ENCODE results near the gene SEC61A2.

Gene SEC61A2

GRCh38 chr10:12200850-12201249 is 71.4 kb downstream of the SEC61A2 start:
- no peak for DNase-seq

GRCh38 chr10:12201543-12201942 is 72.1 kb downstream of the SEC61A2 start:
- DNase-seq: no peak

GRCh38 chr10:12202226-12202625 is 72.7 kb downstream of the SEC61A2 start:
- DNase-seq: no peak

GRCh38 chr10:12205082-12205481 is 75.6 kb downstream of the SEC61A2 start:
- DNase-seq: no peak

GRCh38 chr10:12207114-12207513 is 77.6 kb downstream of the SEC61A2 start:
- no peak for DNase-seq

- no peak for DNase-seq
These were observed 79.0 kb downstream of the SEC61A2 start for GRCh38 chr10:12208460-12208859.

GRCh38 chr10:12212454-12212853 is 83.0 kb downstream of the SEC61A2 start:
- no peak for DNase-seq

GRCh38 chr10:12213621-12214020 is 84.1 kb downstream of the SEC61A2 start:
- DNase-seq: no peak

- no peak for DNase-seq
These were observed 84.6 kb downstream of the SEC61A2 start for GRCh38 chr10:12214093-12214492.

- no peak for DNase-seq
These were observed 85.3 kb downstream of the SEC61A2 start for GRCh38 chr10:12214763-12215218.

Measured in NCI-H2029 treated with DMSO at 0.1 percent for 48 hours (cell line).